GM12878 (cell line): ENCODE data around the gene TRERF1. TPM values are rescaled to one million over a fixed set of nuclear protein-coding genes. Genes with fewer than 3 reads are reported as not detected.

Experiments used
- DPF2 ChIP-seq: fragments of 450-650 bp; IDR thresholded peaks from 2 replicates; pipeline ENCODE4 v1.6.1; 2017; ENCODE audit warnings: mild to moderate bottlenecking
- IKZF1 ChIP-seq: fragments of 450-650 bp; conservative IDR thresholded peaks from 2 replicates; pipeline ENCODE4 v1.6.1; 2017; ENCODE audit warnings: antibody characterized with exemption, mild to moderate bottlenecking
- MEF2B ChIP-seq: fragments of 450-650 bp; IDR thresholded peaks from 2 replicates; pipeline ENCODE4 v1.6.1; 2018; ENCODE audit warnings: mild to moderate bottlenecking, moderate library complexity; ENCODE audit not compliant: partially characterized antibody, poor library complexity, severe bottlenecking
- MTA2 ChIP-seq: fragments of 450-650 bp; IDR thresholded peaks from 2 replicates; pipeline ENCODE4 v1.6.1; 2016; ENCODE audit warnings: low read depth, mild to moderate bottlenecking, moderate library complexity
- NFIC ChIP-seq: IDR thresholded peaks from 2 replicates; pipeline ENCODE4 v1.6.1; 2012; ENCODE audit warnings: low read depth, mild to moderate bottlenecking, inconsistent platforms, low read length, moderate library complexity
- NFXL1 ChIP-seq: fragments of 450-650 bp; IDR thresholded peaks from 2 replicates; pipeline ENCODE4 v1.6.1; 2017; ENCODE audit warnings: antibody characterized with exemption, mild to moderate bottlenecking, borderline replicate concordance
- SREBF2 ChIP-seq: IDR thresholded peaks from 2 replicates; pipeline ENCODE4 v1.6.1; 2012; ENCODE audit warnings: mild to moderate bottlenecking, low read length
- ZBED1 ChIP-seq: IDR thresholded peaks from 2 replicates; pipeline ENCODE4 v1.6.1; 2016; ENCODE audit warnings: borderline replicate concordance
- ZZZ3 ChIP-seq: IDR thresholded peaks from 2 replicates; pipeline ENCODE4 v1.6.1; 2011; ENCODE audit warnings: low read depth; ENCODE audit not compliant: control insufficient read depth, insufficient read length
- polyA plus RNA-seq, 11 experiments: library from polyadenylated mRNA; depleted of rRNA in 4 of 11; unstranded in 6 of 11; stranded (reverse) in 5 of 11; fragments of >200 nt; fragmentation: Nextera tagmentation in 4 of 11; fragmentation: Illumina TruSeq in 1 of 11; extraction: Ambion mirVana in 4 of 11; extraction: Trizol in 1 of 11; gene quantifications; 1 replicate in 1 of 11; 2 replicates in 10 of 11; pipeline versions ENCODE4 v1.2.1 to v1.2.3, GENCODE V29; 2011 to 2016; ENCODE audit warnings: inconsistent platforms in 2 of 11, missing spikeins in 2 of 11, low read depth in 1 of 11
- total RNA-seq, 4 experiments: library from RNA; depleted of rRNA in 3 of 4; stranded (reverse); fragments of >200 nt in 3 of 4; fragmentation: Illumina TruSeq in 1 of 4; extraction: Trizol in 1 of 4; gene quantifications; 2 replicates each; pipeline versions ENCODE4 v1.2.1 to v1.2.3, GENCODE V29; 2013 to 2021
- TF ChIP-seq, protein P1 (sequence below): fragments of 150-350 bp; IDR thresholded peaks from 2 replicates; pipeline ENCODE4 v1.6.1; 2014; ENCODE audit warnings: mild to moderate bottlenecking, low read depth, low read length
- TF ChIP-seq, protein P2 (sequence below): fragments of 450-650 bp; formaldehyde crosslinking; IDR thresholded peaks from 2 replicates; pipeline ENCODE4 v1.5.0; 2022; ENCODE audit warnings: mild to moderate bottlenecking, missing genetic modification characterization
- TF ChIP-seq, protein P3 (sequence below): IDR thresholded peaks from 2 replicates; pipeline ENCODE4 v1.6.1; 2012; ENCODE audit warnings: low read depth, low read length, improper control_type of control experiment
- TF ChIP-seq, protein P4 (sequence below): fragments of 450-650 bp; conservative IDR thresholded peaks from 2 replicates; pipeline ENCODE4 v1.6.1; 2017; ENCODE audit warnings: mild to moderate bottlenecking, moderate library complexity
- TF ChIP-seq, protein P5 (sequence below): fragments of 450-650 bp; IDR thresholded peaks from 2 replicates; pipeline ENCODE4 v1.6.1; 2016; ENCODE audit warnings: mild to moderate bottlenecking

Gene TRERF1
- total and polyA plus RNA-seq, 10 of the 15 experiments (the other 5 are each of a cell fraction or from before 2014, with no cell fraction given): 2.2 to 19.4 (median 7.2) TPM

DNA sequence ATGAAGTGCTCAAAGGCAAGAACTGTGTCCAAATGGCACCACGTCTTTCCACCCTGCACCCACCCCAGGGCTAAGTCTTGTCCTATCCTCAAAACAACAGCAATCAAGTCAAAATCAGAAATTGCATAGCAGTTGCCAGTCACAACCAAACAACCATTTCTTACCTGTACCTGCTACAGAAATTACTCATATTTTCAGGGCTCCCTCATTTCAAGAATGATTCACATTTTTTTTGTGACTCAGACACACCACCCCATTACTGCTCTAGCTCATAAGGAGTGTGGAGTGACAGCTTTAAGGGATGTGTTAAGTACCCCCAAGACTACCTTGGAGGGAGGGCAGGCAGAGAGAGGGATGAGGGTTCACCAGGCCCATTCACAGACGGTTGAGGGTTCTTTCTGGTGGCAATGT is 111.7 kb downstream of the TRERF1 start (continued):
- TF ChIP-seq, protein P1, sequence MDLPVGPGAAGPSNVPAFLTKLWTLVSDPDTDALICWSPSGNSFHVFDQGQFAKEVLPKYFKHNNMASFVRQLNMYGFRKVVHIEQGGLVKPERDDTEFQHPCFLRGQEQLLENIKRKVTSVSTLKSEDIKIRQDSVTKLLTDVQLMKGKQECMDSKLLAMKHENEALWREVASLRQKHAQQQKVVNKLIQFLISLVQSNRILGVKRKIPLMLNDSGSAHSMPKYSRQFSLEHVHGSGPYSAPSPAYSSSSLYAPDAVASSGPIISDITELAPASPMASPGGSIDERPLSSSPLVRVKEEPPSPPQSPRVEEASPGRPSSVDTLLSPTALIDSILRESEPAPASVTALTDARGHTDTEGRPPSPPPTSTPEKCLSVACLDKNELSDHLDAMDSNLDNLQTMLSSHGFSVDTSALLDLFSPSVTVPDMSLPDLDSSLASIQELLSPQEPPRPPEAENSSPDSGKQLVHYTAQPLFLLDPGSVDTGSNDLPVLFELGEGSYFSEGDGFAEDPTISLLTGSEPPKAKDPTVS: no peak
- TF ChIP-seq, protein P2, sequence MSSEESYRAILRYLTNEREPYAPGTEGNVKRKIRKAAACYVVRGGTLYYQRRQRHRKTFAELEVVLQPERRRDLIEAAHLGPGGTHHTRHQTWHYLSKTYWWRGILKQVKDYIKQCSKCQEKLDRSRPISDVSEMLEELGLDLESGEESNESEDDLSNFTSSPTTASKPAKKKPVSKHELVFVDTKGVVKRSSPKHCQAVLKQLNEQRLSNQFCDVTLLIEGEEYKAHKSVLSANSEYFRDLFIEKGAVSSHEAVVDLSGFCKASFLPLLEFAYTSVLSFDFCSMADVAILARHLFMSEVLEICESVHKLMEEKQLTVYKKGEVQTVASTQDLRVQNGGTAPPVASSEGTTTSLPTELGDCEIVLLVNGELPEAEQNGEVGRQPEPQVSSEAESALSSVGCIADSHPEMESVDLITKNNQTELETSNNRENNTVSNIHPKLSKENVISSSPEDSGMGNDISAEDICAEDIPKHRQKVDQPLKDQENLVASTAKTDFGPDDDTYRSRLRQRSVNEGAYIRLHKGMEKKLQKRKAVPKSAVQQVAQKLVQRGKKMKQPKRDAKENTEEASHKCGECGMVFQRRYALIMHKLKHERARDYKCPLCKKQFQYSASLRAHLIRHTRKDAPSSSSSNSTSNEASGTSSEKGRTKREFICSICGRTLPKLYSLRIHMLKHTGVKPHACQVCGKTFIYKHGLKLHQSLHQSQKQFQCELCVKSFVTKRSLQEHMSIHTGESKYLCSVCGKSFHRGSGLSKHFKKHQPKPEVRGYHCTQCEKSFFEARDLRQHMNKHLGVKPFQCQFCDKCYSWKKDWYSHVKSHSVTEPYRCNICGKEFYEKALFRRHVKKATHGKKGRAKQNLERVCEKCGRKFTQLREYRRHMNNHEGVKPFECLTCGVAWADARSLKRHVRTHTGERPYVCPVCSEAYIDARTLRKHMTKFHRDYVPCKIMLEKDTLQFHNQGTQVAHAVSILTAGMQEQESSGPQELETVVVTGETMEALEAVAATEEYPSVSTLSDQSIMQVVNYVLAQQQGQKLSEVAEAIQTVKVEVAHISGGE (CRISPR knock-in tag): no peak
- TF ChIP-seq ZBED1 (peak; percentile 96), DPF2 (peak; percentile 79; the same call in 1 of the 2 replicates), MEF2B (peak; percentile 24), ZZZ3 (no peak), NFXL1 (no peak), IKZF1 (0 out of 2 replicates have a peak, but pooled peaks have one; percentile 12), MTA2 (peak; percentile 44; the same call in 1 of the 2 replicates), SREBF2 (no peak), NFIC (peak; percentile 98)
- TF ChIP-seq, protein P3, sequence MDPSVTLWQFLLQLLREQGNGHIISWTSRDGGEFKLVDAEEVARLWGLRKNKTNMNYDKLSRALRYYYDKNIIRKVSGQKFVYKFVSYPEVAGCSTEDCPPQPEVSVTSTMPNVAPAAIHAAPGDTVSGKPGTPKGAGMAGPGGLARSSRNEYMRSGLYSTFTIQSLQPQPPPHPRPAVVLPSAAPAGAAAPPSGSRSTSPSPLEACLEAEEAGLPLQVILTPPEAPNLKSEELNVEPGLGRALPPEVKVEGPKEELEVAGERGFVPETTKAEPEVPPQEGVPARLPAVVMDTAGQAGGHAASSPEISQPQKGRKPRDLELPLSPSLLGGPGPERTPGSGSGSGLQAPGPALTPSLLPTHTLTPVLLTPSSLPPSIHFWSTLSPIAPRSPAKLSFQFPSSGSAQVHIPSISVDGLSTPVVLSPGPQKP: no peak
- TF ChIP-seq, protein P4, sequence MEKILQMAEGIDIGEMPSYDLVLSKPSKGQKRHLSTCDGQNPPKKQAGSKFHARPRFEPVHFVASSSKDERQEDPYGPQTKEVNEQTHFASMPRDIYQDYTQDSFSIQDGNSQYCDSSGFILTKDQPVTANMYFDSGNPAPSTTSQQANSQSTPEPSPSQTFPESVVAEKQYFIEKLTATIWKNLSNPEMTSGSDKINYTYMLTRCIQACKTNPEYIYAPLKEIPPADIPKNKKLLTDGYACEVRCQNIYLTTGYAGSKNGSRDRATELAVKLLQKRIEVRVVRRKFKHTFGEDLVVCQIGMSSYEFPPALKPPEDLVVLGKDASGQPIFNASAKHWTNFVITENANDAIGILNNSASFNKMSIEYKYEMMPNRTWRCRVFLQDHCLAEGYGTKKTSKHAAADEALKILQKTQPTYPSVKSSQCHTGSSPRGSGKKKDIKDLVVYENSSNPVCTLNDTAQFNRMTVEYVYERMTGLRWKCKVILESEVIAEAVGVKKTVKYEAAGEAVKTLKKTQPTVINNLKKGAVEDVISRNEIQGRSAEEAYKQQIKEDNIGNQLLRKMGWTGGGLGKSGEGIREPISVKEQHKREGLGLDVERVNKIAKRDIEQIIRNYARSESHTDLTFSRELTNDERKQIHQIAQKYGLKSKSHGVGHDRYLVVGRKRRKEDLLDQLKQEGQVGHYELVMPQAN: no peak
- TF ChIP-seq, protein P5, sequence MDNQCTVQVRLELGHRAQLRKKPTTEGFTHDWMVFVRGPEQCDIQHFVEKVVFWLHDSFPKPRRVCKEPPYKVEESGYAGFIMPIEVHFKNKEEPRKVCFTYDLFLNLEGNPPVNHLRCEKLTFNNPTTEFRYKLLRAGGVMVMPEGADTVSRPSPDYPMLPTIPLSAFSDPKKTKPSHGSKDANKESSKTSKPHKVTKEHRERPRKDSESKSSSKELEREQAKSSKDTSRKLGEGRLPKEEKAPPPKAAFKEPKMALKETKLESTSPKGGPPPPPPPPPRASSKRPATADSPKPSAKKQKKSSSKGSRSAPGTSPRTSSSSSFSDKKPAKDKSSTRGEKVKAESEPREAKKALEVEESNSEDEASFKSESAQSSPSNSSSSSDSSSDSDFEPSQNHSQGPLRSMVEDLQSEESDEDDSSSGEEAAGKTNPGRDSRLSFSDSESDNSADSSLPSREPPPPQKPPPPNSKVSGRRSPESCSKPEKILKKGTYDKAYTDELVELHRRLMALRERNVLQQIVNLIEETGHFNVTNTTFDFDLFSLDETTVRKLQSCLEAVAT: no peak
